Parathyroid adenoma (tissue), 2 donors: Measurements from ENCODE around the gene EVA1A.

Source experiments
- H2AFZ ChIP-seq: fragments of 300-600 bp; sonication (generic); one replicate; pipeline ENCODE4 v1.7.0; 2017; ENCODE audit warnings: antibody characterized with exemption, mild to moderate bottlenecking
- H3K27ac ChIP-seq: fragments of 300-600 bp; sonication (generic); one replicate; pipeline ENCODE4 v1.7.0; 2017
- H3K27me3 ChIP-seq: fragments of 300-600 bp; sonication (generic); one replicate; pipeline ENCODE4 v1.7.0; 2017; ENCODE audit warnings: low read length; ENCODE audit not compliant: control insufficient read depth, insufficient read depth
- H3K36me3 ChIP-seq: fragments of 300-600 bp; sonication (generic); one replicate; pipeline ENCODE4 v1.7.0; 2017; ENCODE audit warnings: low read length; ENCODE audit not compliant: control insufficient read depth, insufficient read depth
- H3K4me1 ChIP-seq: fragments of 300-600 bp; sonication (generic); one replicate; pipeline ENCODE4 v1.7.0; 2017; ENCODE audit warnings: control low read depth
- H3K4me2 ChIP-seq: fragments of 300-600 bp; sonication (generic); one replicate; pipeline ENCODE4 v1.7.0; 2017; ENCODE audit warnings: low read length
- H3K4me3 ChIP-seq: fragments of 300-600 bp; sonication (generic); one replicate; pipeline ENCODE4 v1.7.0; 2017; ENCODE audit warnings: low read depth, low read length
- H3K79me2 ChIP-seq: fragments of 300-600 bp; sonication (generic); one replicate; pipeline ENCODE4 v1.7.0; 2017; ENCODE audit warnings: control low read depth
- H3K9ac ChIP-seq: fragments of 300-600 bp; sonication (generic); one replicate; pipeline ENCODE4 v1.7.0; 2017; ENCODE audit warnings: mild to moderate bottlenecking
- H3K9me3 ChIP-seq: fragments of 300-600 bp; sonication (generic); one replicate; pipeline ENCODE4 v1.7.0; 2017; ENCODE audit warnings: low read length; ENCODE audit not compliant: control insufficient read depth
- CTCF ChIP-seq: fragments of 300-600 bp; sonication (generic); IDR thresholded peaks from one replicate; pipeline ENCODE4 v1.7.0; 2017; ENCODE audit warnings: antibody characterized with exemption, mild to moderate bottlenecking
- donor health status: primary hyperparathyroidism.

The EVA1A gene

GRCh38 chr2:75592030-75592429, 31.3 kb upstream of the EVA1A start:
- no peak overlapping the region for H2AFZ ChIP-seq
- no peaks in the 10 kb centered on the region for H3K9me3 ChIP-seq
- H3K27ac ChIP-seq: no peak overlapping the region
- TF ChIP-seq CTCF: no peak
- no peaks in the 10 kb centered on the region for H3K27me3 ChIP-seq
- H3K4me2 ChIP-seq: no peak overlapping the region
- no peak overlapping the region for H3K4me3 ChIP-seq
- H3K4me1 ChIP-seq: no peaks in the 10 kb centered on the region
- H3K36me3 ChIP-seq: no peaks in the 10 kb centered on the region
- H3K9ac ChIP-seq: no peak overlapping the region
- no peaks in the 10 kb centered on the region for H3K79me2 ChIP-seq

GRCh38 chr2:75589391-75590105, 28.8 kb upstream of the EVA1A start:
- H3K27me3 ChIP-seq: no peaks in the 10 kb centered on the region
- no peak overlapping the region for H2AFZ ChIP-seq
- H3K9me3 ChIP-seq: no peaks in the 10 kb centered on the region
- no peaks in the 10 kb centered on the region for H3K4me1 ChIP-seq
- no peaks in the 10 kb centered on the region for H3K36me3 ChIP-seq
- H3K79me2 ChIP-seq: no peaks in the 10 kb centered on the region
- no peak overlapping the region for H3K4me3 ChIP-seq
- TF ChIP-seq CTCF: no peak
- H3K4me2 ChIP-seq: no peak overlapping the region
- no peak overlapping the region for H3K9ac ChIP-seq
- no peak overlapping the region for H3K27ac ChIP-seq

GRCh38 chr2:75587954-75588587, 27.3 kb upstream of the EVA1A start:
- no peak overlapping the region for H3K4me2 ChIP-seq
- H3K36me3 ChIP-seq: no peaks in the 10 kb centered on the region
- TF ChIP-seq CTCF: no peak
- no peak overlapping the region for H3K27ac ChIP-seq
- no peak overlapping the region for H3K9ac ChIP-seq
- no peaks in the 10 kb centered on the region for H3K27me3 ChIP-seq
- no peaks in the 10 kb centered on the region for H3K79me2 ChIP-seq
- no peaks in the 10 kb centered on the region for H3K4me1 ChIP-seq
- no peak overlapping the region for H3K4me3 ChIP-seq
- H3K9me3 ChIP-seq: no peaks in the 10 kb centered on the region
- H2AFZ ChIP-seq: no peak overlapping the region

- Histone ChIP-seq H3K27ac (no peak overlapping the region), H3K9me3 (no peaks in the 10 kb centered on the region), H2AFZ (no peak overlapping the region), H3K9ac (no peak overlapping the region), H3K4me2 (no peak overlapping the region), H3K4me1 (no peaks in the 10 kb centered on the region), H3K36me3 (no peaks in the 10 kb centered on the region), H3K79me2 (no peaks in the 10 kb centered on the region), H3K27me3 (no peaks in the 10 kb centered on the region), H3K4me3 (no peak overlapping the region)
- no peak for TF ChIP-seq CTCF
Observed at GRCh38 chr2:75586971-75587370, 26.2 kb upstream of the EVA1A start.

- Histone ChIP-seq H3K9ac (no peak overlapping the region), H3K79me2 (no peaks in the 10 kb centered on the region), H3K9me3 (no peaks in the 10 kb centered on the region), H3K27ac (no peak overlapping the region), H2AFZ (no peak overlapping the region), H3K4me2 (no peak overlapping the region), H3K36me3 (no peaks in the 10 kb centered on the region), H3K4me3 (no peak overlapping the region), H3K27me3 (no peaks in the 10 kb centered on the region), H3K4me1 (no peaks in the 10 kb centered on the region)
- TF ChIP-seq CTCF: no peak
Observed at GRCh38 chr2:75582840-75583239, 22.1 kb upstream of the EVA1A start.
